GM12878 (cell line): ENCODE measurements around the gene CDH4.

Experiments used
- ATF3 ChIP-seq: IDR thresholded peaks from 2 replicates; pipeline ENCODE4 v1.6.1; 2011; ENCODE audit warnings: low read depth, mild to moderate bottlenecking, low read length, moderate library complexity, borderline replicate concordance; ENCODE audit errors: extremely low read depth
- EZH2 ChIP-seq: IDR thresholded peaks from 2 replicates; pipeline ENCODE4 v1.6.1; 2012; ENCODE audit warnings: low read depth, mild to moderate bottlenecking, control low read depth, inconsistent platforms, low read length, borderline replicate concordance; ENCODE audit not compliant: control insufficient read depth
- TAF1 ChIP-seq: IDR thresholded peaks from 2 replicates; pipeline ENCODE4 v1.6.1; 2011; ENCODE audit warnings: mild to moderate bottlenecking, low read depth, low read length, borderline replicate concordance

- TF ChIP-seq TAF1 (no peak), ATF3 (no peak), EZH2 (no peak)
Observed at GRCh38 chr20:61615806-61616205, 363.7 kb downstream of the CDH4 start.
